ENCODE data around the gene RNF212. TPM values are rescaled to one million over a fixed set of nuclear protein-coding genes. Genes with fewer than 3 reads are reported as not detected.

RNF212 gene
- total and polyA plus RNA-seq, 8 donors, result 1.3 to 4.8 (median 2.6) TPM; not detected in 4

GRCh38 chr4:1137063-1137776 is 23.9 kb upstream of the RNF212 start:
- Histone ChIP-seq H3K27me3 (peaks cover 0 to 10% (median 0%) of the 10 kb centered on the region in 3 donors), H3K9me3 (no peaks in the 10 kb centered on the region), H3K4me3 (peak overlapping the region in 1 of 4 donors; percentile 13), H3K27ac (peak overlapping the region in 1 of 5 donors; percentile 22), H3K36me3 (no peaks in the 10 kb centered on the region), H3K4me1 (peaks cover 0 to 17% (median 0%) of the 10 kb centered on the region in 4 donors)
- no peak for DNase-seq
- intact Hi-C loops (cut with DNase I; ENCODE audit: low total_unique reads), result loop anchor here (10.0 kb wide), 2 partner anchors 128 to 218 kb away; no protein-coding TSS in a partner anchor
- 66 to 79% (median 71%) methylated on average over 8 of the region's 8 CpGs for WGBS, 5 donors
- no peak for TF ChIP-seq CTCF (IDR thresholded peaks at IDR 0.05)
- no peak for TF ChIP-seq EP300 (IDR thresholded peaks at IDR 0.05)
- TF ChIP-seq POLR2AphosphoS5 (IDR thresholded peaks at IDR 0.05), result no peak
- no peak for TF ChIP-seq POLR2A (IDR thresholded peaks at IDR 0.05)

GRCh38 chr4:1136048-1136447 is 22.7 kb upstream of the RNF212 start:
- WGBS, 5 donors, result 35 to 47% (median 36%) methylated on average over 4 of the region's 4 CpGs
- TF ChIP-seq POLR2AphosphoS5 (IDR thresholded peaks at IDR 0.05), result no peak
- no peak for TF ChIP-seq CTCF (IDR thresholded peaks at IDR 0.05)
- no peak for TF ChIP-seq EP300 (IDR thresholded peaks at IDR 0.05)
- no peak for TF ChIP-seq POLR2A (IDR thresholded peaks at IDR 0.05)
- intact Hi-C loops (cut with DNase I; ENCODE audit: low total_unique reads), result loop anchor here (10.0 kb wide), 2 partner anchors 129 to 219 kb away; no protein-coding TSS in a partner anchor
- Histone ChIP-seq H3K4me1 (peaks cover 0 to 17% (median under 1%) of the 10 kb centered on the region in 4 donors), H3K36me3 (no peaks in the 10 kb centered on the region), H3K9me3 (no peaks in the 10 kb centered on the region), H3K27ac (no peak overlapping the region), H3K27me3 (peaks cover 0 to 10% (median 0%) of the 10 kb centered on the region in 3 donors), H3K4me3 (no peak overlapping the region)
- DNase-seq, result peak in 1 of 2 donors; percentile 58

GRCh38 chr4:1133033-1133432 is 19.7 kb upstream of the RNF212 start:
- no peaks in the 10 kb centered on the region for H3K9me3 ChIP-seq
- H3K36me3 ChIP-seq, result no peaks in the 10 kb centered on the region
- DNase-seq, result no peak
- no peak overlapping the region for H3K4me3 ChIP-seq
- H3K4me1 ChIP-seq, result peaks cover 0 to 28% (median 2%) of the 10 kb centered on the region in 4 donors
- 46 to 66% (median 61%) methylated on average over 8 of the region's 8 CpGs for WGBS, 5 donors
- no peaks in the 10 kb centered on the region for H3K27me3 ChIP-seq
- intact Hi-C loops (cut with DNase I; ENCODE audit: low total_unique reads), result loop anchor here (10.0 kb wide), 2 partner anchors 132 to 222 kb away; no protein-coding TSS in a partner anchor
- H3K27ac ChIP-seq, result no peak overlapping the region
- TF ChIP-seq EP300 (IDR thresholded peaks at IDR 0.05), result no peak
- TF ChIP-seq POLR2A (IDR thresholded peaks at IDR 0.05), result no peak
- no peak for TF ChIP-seq CTCF (IDR thresholded peaks at IDR 0.05)
- no peak for TF ChIP-seq POLR2AphosphoS5 (IDR thresholded peaks at IDR 0.05)

GRCh38 chr4:1130316-1131186 is 17.2 kb upstream of the RNF212 start:
- Histone ChIP-seq H3K4me3 (no peak overlapping the region), H3K27ac (no peak overlapping the region), H3K9me3 (no peaks in the 10 kb centered on the region), H3K27me3 (peaks cover 0 to 10% (median 0%) of the 10 kb centered on the region in 3 donors), H3K36me3 (no peaks in the 10 kb centered on the region), H3K4me1 (peaks cover 0 to 11% (median 2%) of the 10 kb centered on the region in 4 donors)
- 19 to 27% (median 22%) methylated on average over 12 to 13 of the region's 13 CpGs for WGBS, 5 donors
- intact Hi-C loops (cut with DNase I; ENCODE audit: low total_unique reads), result loop anchor here (10.0 kb wide), 2 partner anchors 134 to 224 kb away; no protein-coding TSS in a partner anchor
- no peak for TF ChIP-seq EP300 (IDR thresholded peaks at IDR 0.05)
- peak in 1 of 3 donors; percentile 63 for TF ChIP-seq POLR2AphosphoS5 (IDR thresholded peaks at IDR 0.05)
- peak in 6 of 7 experiments; percentile 81 to 100 (median 98) for TF ChIP-seq CTCF (IDR thresholded peaks at IDR 0.05)
- no peak for TF ChIP-seq POLR2A (IDR thresholded peaks at IDR 0.05)
- DNase-seq, result peak; percentile 72 to 92

Data from stomach (tissue), 9 donors.